Measurements from ENCODE around the gene MRTFA.

MRTFA gene

DNA sequence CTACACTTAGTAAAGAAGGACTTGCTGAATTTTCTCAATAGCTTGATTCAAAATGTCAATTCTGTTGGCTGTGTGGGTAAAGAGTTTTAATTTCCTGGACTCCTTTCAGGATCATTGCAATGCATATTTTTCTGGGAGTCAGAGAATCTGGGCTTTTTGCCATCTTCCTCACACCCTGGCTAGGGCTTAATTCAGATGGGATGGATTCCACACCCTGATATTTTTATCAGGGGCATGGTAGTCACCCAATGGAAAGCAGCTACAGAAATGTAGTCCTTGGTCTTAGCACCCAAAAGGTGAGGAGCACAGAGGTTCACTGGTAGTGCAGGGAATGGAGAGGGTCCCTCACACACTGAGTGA lies 186.9 kb downstream of the MRTFA start:
- ChIA-PET POLR2A (ENCODE audit: low non-redundant PET) (no interaction called here), CTCF (no interaction called here)
- peak; percentile 32 for DNase-seq (ENCODE audit: low spot score)
- TF ChIP-seq, protein P1, sequence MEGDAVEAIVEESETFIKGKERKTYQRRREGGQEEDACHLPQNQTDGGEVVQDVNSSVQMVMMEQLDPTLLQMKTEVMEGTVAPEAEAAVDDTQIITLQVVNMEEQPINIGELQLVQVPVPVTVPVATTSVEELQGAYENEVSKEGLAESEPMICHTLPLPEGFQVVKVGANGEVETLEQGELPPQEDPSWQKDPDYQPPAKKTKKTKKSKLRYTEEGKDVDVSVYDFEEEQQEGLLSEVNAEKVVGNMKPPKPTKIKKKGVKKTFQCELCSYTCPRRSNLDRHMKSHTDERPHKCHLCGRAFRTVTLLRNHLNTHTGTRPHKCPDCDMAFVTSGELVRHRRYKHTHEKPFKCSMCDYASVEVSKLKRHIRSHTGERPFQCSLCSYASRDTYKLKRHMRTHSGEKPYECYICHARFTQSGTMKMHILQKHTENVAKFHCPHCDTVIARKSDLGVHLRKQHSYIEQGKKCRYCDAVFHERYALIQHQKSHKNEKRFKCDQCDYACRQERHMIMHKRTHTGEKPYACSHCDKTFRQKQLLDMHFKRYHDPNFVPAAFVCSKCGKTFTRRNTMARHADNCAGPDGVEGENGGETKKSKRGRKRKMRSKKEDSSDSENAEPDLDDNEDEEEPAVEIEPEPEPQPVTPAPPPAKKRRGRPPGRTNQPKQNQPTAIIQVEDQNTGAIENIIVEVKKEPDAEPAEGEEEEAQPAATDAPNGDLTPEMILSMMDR (conservative IDR thresholded peaks at IDR 0.05; ENCODE audit: low read depth): no peak
- H3K27ac ChIP-seq: no peak overlapping the region

- ChIA-PET POLR2A (ENCODE audit: low non-redundant PET) (interaction anchor here (0.6 kb wide), 1 partner anchor 54 kb away, joined by 7 read pairs; no protein-coding TSS in a partner anchor), CTCF (no interaction called here)
- DNase-seq (ENCODE audit: low spot score): no peak
- no peak overlapping the region for H3K27ac ChIP-seq
- TF ChIP-seq, protein P1 (conservative IDR thresholded peaks at IDR 0.05; ENCODE audit: low read depth): no peak
Measured at GRCh38 chr22:40446203-40446602, 190.3 kb downstream of the MRTFA start.

DNA sequence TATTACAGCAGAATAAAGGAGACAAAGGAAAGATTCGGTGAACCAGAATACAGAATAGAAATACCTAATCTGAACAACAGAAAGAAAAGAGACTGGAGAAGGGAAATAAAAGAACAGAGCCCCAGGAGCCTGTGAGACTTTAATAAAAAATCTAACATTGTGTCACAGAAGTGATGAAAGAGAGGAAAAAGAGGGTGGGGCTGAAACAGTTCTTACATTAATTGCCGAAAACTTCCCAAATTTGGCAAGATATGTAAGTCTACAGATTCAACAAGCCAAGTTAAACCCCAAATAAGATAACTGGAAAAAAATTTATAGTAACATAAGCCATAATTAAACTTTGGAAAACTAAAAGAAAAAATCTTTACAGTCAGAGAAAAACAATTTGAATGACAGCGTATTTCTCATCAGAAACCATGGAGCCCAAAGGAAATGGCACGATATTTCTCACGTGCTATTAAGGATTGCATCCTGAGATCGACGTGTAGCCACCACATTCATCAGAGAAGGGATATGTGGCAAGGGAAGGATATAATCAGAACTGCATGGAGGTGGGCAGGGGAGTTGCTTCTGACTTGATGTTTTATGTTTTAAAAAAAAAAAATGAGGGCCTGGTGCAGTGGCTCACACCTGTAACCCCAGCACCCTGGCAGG lies 192.2 kb downstream of the MRTFA start:
- POLR2A ChIA-PET (ENCODE audit: low non-redundant PET): no interaction called here

DNA sequence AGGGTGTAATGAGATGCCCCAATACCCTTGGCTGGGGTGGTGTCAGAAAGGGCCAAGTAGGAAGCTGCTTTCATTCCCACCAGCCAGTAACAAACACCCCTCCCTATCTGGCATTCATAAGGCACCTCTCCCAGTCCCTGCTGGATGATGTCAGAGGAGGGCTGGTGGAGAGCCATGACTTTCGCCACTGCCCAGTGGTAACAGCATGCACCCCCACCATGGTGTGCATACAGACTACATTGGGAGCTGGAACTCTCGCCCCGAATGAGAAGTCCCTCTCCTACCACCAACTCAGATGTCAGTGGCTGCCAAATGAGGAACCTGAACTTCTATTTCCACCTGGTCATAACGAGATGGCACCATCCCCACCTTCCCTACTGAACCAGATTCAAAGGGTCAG lies 192.8 kb downstream of the MRTFA start:
- ChIA-PET POLR2A (ENCODE audit: low non-redundant PET) (no interaction called here), CTCF (interaction anchor here (0.5 kb wide), 1 partner anchor 13 kb away, joined by 5 read pairs; no protein-coding TSS in a partner anchor)

More for the DNA sequence above, 192.2 kb downstream of the MRTFA start:
- CTCF ChIA-PET: interaction anchor here (0.7 kb wide), 1 partner anchor 1678 kb away, joined by 6 read pairs; no protein-coding TSS in a partner anchor
- TF ChIP-seq, protein P1 (conservative IDR thresholded peaks at IDR 0.05; ENCODE audit: low read depth): no peak
- no peak overlapping the region for H3K27ac ChIP-seq
- no peak for DNase-seq (ENCODE audit: low spot score)

DNA sequence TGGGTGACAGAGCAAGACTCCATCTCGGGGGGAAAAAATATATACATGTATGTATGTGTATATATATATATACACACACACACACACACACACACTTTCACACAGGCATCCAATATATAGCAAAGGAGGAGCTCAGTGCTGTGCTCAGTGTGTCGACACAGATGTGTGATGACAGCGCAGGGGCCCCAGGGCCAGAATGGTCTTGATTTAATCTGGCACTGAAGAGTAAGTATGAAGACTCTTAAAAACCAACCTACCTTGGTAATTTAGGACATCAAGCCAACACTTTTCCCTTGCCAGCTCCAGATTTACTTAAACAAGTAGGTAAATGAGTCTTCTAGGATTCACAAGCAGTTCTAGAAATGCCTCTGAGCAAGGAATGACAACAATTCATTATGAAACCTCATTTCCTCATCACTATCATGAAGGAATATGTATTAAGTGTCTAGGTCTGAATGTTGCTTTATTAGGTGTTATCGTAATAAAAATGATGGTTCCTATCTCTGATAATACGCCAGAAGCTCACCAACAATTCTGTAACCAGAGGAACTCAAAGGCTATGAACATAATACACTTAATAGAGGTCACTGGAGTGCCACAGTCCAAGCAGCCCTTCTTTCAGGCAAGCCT lies 194.6 kb downstream of the MRTFA start:
- H3K27ac ChIP-seq: peak overlapping the region; percentile 39; the same call in 1 of the 2 replicates
- TF ChIP-seq, protein P1 (conservative IDR thresholded peaks at IDR 0.05; ENCODE audit: low read depth): no peak
- no peak for DNase-seq (ENCODE audit: low spot score)
- ChIA-PET CTCF (no interaction called here), POLR2A (ENCODE audit: low non-redundant PET) (interaction anchor here (0.5 kb wide), 1 partner anchor 66 kb away, joined by 3 read pairs; no protein-coding TSS in a partner anchor)

More for the DNA sequence above, 192.8 kb downstream of the MRTFA start:
- no peak for DNase-seq (ENCODE audit: low spot score)
- H3K27ac ChIP-seq: peak overlapping the region; percentile 27; the same call in 1 of the 2 replicates
- TF ChIP-seq, protein P1 (conservative IDR thresholded peaks at IDR 0.05; ENCODE audit: low read depth): no peak

GRCh38 chr22:40436505-40437431 lies 199.8 kb downstream of the MRTFA start:
- POLR2A ChIA-PET (ENCODE audit: low non-redundant PET): no interaction called here
- CTCF ChIA-PET: interaction anchor here (0.6 to 1.5 kb wide), 14 partner anchors 12 to 770 kb away, joined by 3 to 7 read pairs (median 3); no protein-coding TSS in a partner anchor
- TF ChIP-seq, protein P1 (conservative IDR thresholded peaks at IDR 0.05; ENCODE audit: low read depth): peak; percentile 69
- peak; percentile 45 for DNase-seq (ENCODE audit: low spot score)
- peak overlapping the region; percentile 70 for H3K27ac ChIP-seq
